K562 (cell line): ENCODE measurements around the gene NECTIN1. TPM values are rescaled to one million over a fixed set of nuclear protein-coding genes. Genes with fewer than 3 reads are reported as not detected.

Experiments
- ATAC-seq: fragments of 200-7000 bp; cut with Tn5 transposase; 3 replicates; pipeline ENCODE4 v1.9.1; 2020; ENCODE audit warnings: moderate library complexity
- BruUV-seq: library from RNA; stranded (reverse); fragments of 400-500 nt; replicated peaks from 2 replicates; lab custom pipeline; 2021; lab: Mats Ljungman, UMichigan
- CTCF ChIA-PET: fragments of 300-600 bp; formaldehyde crosslinking; extraction: SDS; loops from one replicate; lab custom pipeline; 2021; ENCODE audit warnings: low intra/inter-chr PET ratio; lab: Yijun Ruan, JAX
- POLR2A ChIA-PET: fragments of 300-600, 350-650 bp; sonication (Branson Sonifier 250); formaldehyde crosslinking; extraction: SDS; loops from one replicate; lab custom pipeline; 2021; ENCODE audit warnings: antibody characterized with exemption, inconsistent platforms; lab: Yijun Ruan, JAX
- DNase-seq, 4 experiments: peaks; one replicate each; pipeline versions ENCODE4 v3.0.0 to v3.0.0-alpha.2; 2011 to 2018; ENCODE audit warnings: low spot score in 3 of 4, mixed read lengths in 3 of 4; ENCODE audit errors: extremely low read depth in 1 of 4
- FAIRE-seq: peaks from 2 replicates; lab custom pipeline; 2011; peaks lifted over from hg19 to GRCh38; lab: Jason Lieb, UNC
- H2AFZ ChIP-seq: 2 replicates; pipeline ENCODE4 v1.6.0; 2011; ENCODE audit warnings: low read depth, low read length, control low read depth, inconsistent platforms
- H3K27ac ChIP-seq: fragments of 200-600 bp; 3 replicates; pipeline ENCODE4 v1.8.0; 2011; ENCODE audit warnings: low read depth, mild to moderate bottlenecking, control low read depth, inconsistent platforms, low read length, moderate library complexity, mixed read lengths; ENCODE audit errors: extremely low read depth
- H3K27me3 ChIP-seq, 2 experiments: fragments of 300-600 bp in 1 of 2; 2 replicates in 1 of 2; 3 replicates in 1 of 2; pipeline versions ENCODE4 v1.6.0 to v1.8.0; 2011; ENCODE audit warnings: inconsistent platforms in 2 of 2, low read length in 2 of 2, mild to moderate bottlenecking in 1 of 2, mixed read lengths in 1 of 2, moderate library complexity in 1 of 2; ENCODE audit not compliant: control insufficient read depth in 2 of 2, insufficient read depth in 2 of 2
- H3K36me3 ChIP-seq: fragments of 300-600 bp; 3 replicates; pipeline ENCODE4 v1.8.0; 2011; ENCODE audit warnings: mild to moderate bottlenecking, low read length, inconsistent platforms; ENCODE audit not compliant: control insufficient read depth, insufficient read depth
- H3K4me1 ChIP-seq, 2 experiments: fragments of 200-600 bp in 1 of 2; replicated peaks in 1 of 2; 2 replicates in 1 of 2; 3 replicates in 1 of 2; pipeline versions ENCODE4 v1.5.1 to v1.8.0; 2011; ENCODE audit warnings: inconsistent platforms in 2 of 2, low read length in 2 of 2, mild to moderate bottlenecking in 1 of 2, mixed read lengths in 1 of 2, moderate library complexity in 1 of 2; ENCODE audit not compliant: control insufficient read depth in 2 of 2, insufficient read depth in 2 of 2
- H3K4me2 ChIP-seq: 2 replicates; pipeline ENCODE4 v1.6.1; 2011; ENCODE audit warnings: low read length, control low read depth, inconsistent platforms, mixed read lengths; ENCODE audit not compliant: insufficient read depth
- H3K4me3 ChIP-seq: fragments of 200-600 bp; sonication (generic), shearing (Covaris generic); 2 replicates; pipeline ENCODE4 v1.5.1; 2016; ENCODE audit warnings: control low read depth, inconsistent platforms
- H3K79me2 ChIP-seq: fragments of 200-600 bp; 3 replicates; pipeline ENCODE4 v1.8.0; 2011; ENCODE audit warnings: low read length, inconsistent platforms; ENCODE audit not compliant: control insufficient read depth, insufficient read depth
- H3K9ac ChIP-seq, 2 experiments: 2 replicates each; pipeline versions ENCODE4 v1.6.0 to v1.6.1; 2011; ENCODE audit warnings: low read depth in 2 of 2, low read length in 2 of 2, control low read depth in 1 of 2, inconsistent platforms in 1 of 2, mild to moderate bottlenecking in 1 of 2, mixed read lengths in 1 of 2; ENCODE audit not compliant: insufficient read depth in 1 of 2
- H3K9me1 ChIP-seq: one replicate; pipeline ENCODE4 v1.6.0; 2011; ENCODE audit warnings: inconsistent platforms, mild to moderate bottlenecking, low read length, moderate library complexity; ENCODE audit not compliant: control insufficient read depth, insufficient read depth
- H3K9me3 ChIP-seq: replicated peaks from 2 replicates; pipeline ENCODE4 v1.5.1; 2011; ENCODE audit warnings: low read depth, low read length, inconsistent platforms; ENCODE audit not compliant: control insufficient read depth, insufficient read depth
- H4K20me1 ChIP-seq: replicated peaks from 2 replicates; pipeline ENCODE4 v1.6.1; 2011; ENCODE audit warnings: low read length, inconsistent platforms, mixed read lengths; ENCODE audit not compliant: control insufficient read depth, insufficient read depth
- ATF4 ChIP-seq: fragments of 450-650 bp; formaldehyde crosslinking; IDR thresholded peaks from 2 replicates; pipeline ENCODE4 v1.4.0; 2022; ENCODE audit warnings: mild to moderate bottlenecking, moderate library complexity
- BMI1 ChIP-seq: fragments of 150-350 bp; IDR thresholded peaks from 2 replicates; pipeline ENCODE4 v1.6.1; 2014; ENCODE audit warnings: low read length
- DNMT1 ChIP-seq: fragments of 450-650 bp; IDR thresholded peaks from 2 replicates; pipeline ENCODE4 v1.6.1; 2016; ENCODE audit warnings: antibody characterized with exemption, mild to moderate bottlenecking
- E4F1 ChIP-seq: fragments of 250-450 bp; sonication (Bioruptor Pico); IDR thresholded peaks from 2 replicates; pipeline ENCODE4 v1.5.0; 2021; ENCODE audit warnings: mild to moderate bottlenecking, borderline replicate concordance
- MAFG ChIP-seq: fragments of 450-650 bp; conservative IDR thresholded peaks from 2 replicates; pipeline ENCODE4 v1.6.1; 2016; ENCODE audit warnings: missing genetic modification characterization, missing compliant biosample characterization
- NCOA1 ChIP-seq: fragments of 450-650 bp; IDR thresholded peaks from 2 replicates; pipeline ENCODE4 v1.6.1; 2016; ENCODE audit warnings: low read depth
- NFRKB ChIP-seq: fragments of 450-650 bp; IDR thresholded peaks from 2 replicates; pipeline ENCODE4 v1.6.1; 2016; ENCODE audit warnings: low read depth
- PHB ChIP-seq: fragments of 250-450 bp; sonication (Bioruptor Pico); IDR thresholded peaks from 2 replicates; pipeline ENCODE4 v1.5.0; 2021
- PRMT5 ChIP-seq: sonication (generic); formaldehyde crosslinking; IDR thresholded peaks from 2 replicates; pipeline ENCODE4 v1.5.0; 2020; ENCODE audit warnings: missing genetic modification reagents
- RBM14 ChIP-seq: fragments of 200-400 bp; formaldehyde crosslinking; IDR thresholded peaks from 2 replicates; pipeline ENCODE4 v1.6.1; 2018; ENCODE audit warnings: low read depth, mild to moderate bottlenecking, low read length, moderate library complexity, borderline replicate concordance; ENCODE audit not compliant: insufficient read depth
- USF1 ChIP-seq: sonication (generic); formaldehyde crosslinking; IDR thresholded peaks from 2 replicates; pipeline ENCODE4 v1.9.0; 2022; ENCODE audit warnings: mild to moderate bottlenecking, missing genetic modification reagents
- YBX1 ChIP-seq: fragments of 450-650 bp; IDR thresholded peaks from 2 replicates; pipeline ENCODE4 v1.7.1; 2016; ENCODE audit warnings: mild to moderate bottlenecking
- WGBS: fragments of 100-300 bp; shearing (Covaris generic); methylation state at CpG from one replicate; pipeline ENCODE4 v1.1.6; 2016; ENCODE audit warnings: low coverage, mixed read lengths; ENCODE audit not compliant: insufficient coverage; ENCODE audit errors: missing lambda C conversion rate; 5-methylcytosine and 5-hydroxymethylcytosine counted together
- in situ Hi-C: fragments of 300-500 bp; cut with MboI; formaldehyde crosslinking; loops from 4 replicates; pipeline ENCODE4 v1.15.0; 2018; ENCODE audit warnings: inconsistent platforms, mixed read lengths
- intact Hi-C: fragments of 100-400 bp; cut with micrococcal nuclease; formaldehyde crosslinking; loops from 2 replicates; pipeline ENCODE4 v1.14.2; 2022
- polyA plus RNA-seq, 8 experiments: library from polyadenylated mRNA; depleted of rRNA in 4 of 8; stranded (reverse) in 5 of 8; unstranded in 3 of 8; fragments of >200 nt; fragmentation: Nextera tagmentation in 2 of 8; fragmentation: Illumina TruSeq in 1 of 8; extraction: Ambion mirVana in 2 of 8; extraction: Trizol in 1 of 8; gene quantifications; 2 replicates each; pipeline versions ENCODE4 v1.2.1 to v1.2.3, GENCODE V29; 2011 to 2014; ENCODE audit warnings: inconsistent platforms in 1 of 8, missing spikeins in 1 of 8
- total RNA-seq, 7 experiments: library from RNA; depleted of rRNA in 6 of 7; stranded (reverse); fragments of >200 nt in 6 of 7; fragmentation: Illumina TruSeq in 2 of 7; extraction: Trizol in 2 of 7; gene quantifications; 2 replicates each; pipeline versions ENCODE4 v1.2.1 to v1.2.3, GENCODE V29; 2011 to 2021; ENCODE audit warnings: low replicate concordance in 1 of 7

Gene NECTIN1
- total and polyA plus RNA-seq, 9 of the 15 experiments (the other 6 are each of a cell fraction or from before 2014, with no cell fraction given), result 0.09 to 0.53 (median 0.23) TPM; not detected in 2

- ATAC-seq (no peak), FAIRE-seq (no peak), DNase-seq (no peak)
- ChIA-PET POLR2A (interaction anchor here (0.6 to 1.1 kb wide), 4 partner anchors 41 to 364 kb away, joined by 3 to 6 read pairs (median 3); no protein-coding TSS in a partner anchor), CTCF (no interaction called here)
- H2AFZ ChIP-seq, result no peak overlapping the region
- H4K20me1 ChIP-seq, result no peaks in the 10 kb centered on the region
- peaks cover 0 to 43% of the 10 kb centered on the region in 2 experiments; a peak in 3 of 5 replicates for H3K27me3 ChIP-seq
- H3K4me3 ChIP-seq, result no peak overlapping the region
- intact Hi-C loops (no loop called here), in situ Hi-C loops (no loop called here)
- H3K36me3 ChIP-seq, result no peaks in the 10 kb centered on the region
- no peak overlapping the region for H3K9ac ChIP-seq
- no peaks in the 10 kb centered on the region for H3K79me2 ChIP-seq
- no peak overlapping the region for H3K4me2 ChIP-seq
- 0% methylated on average over 2 of the region's 2 CpGs for WGBS
- no TSS peak for BruUV-seq
- no peaks in the 10 kb centered on the region for H3K9me1 ChIP-seq
- H3K4me1 ChIP-seq, result peaks cover 0 to 11% of the 10 kb centered on the region in 2 experiments; a peak in 2 of 5 replicates
- H3K27ac ChIP-seq, result no peak overlapping the region
- no peaks in the 10 kb centered on the region for H3K9me3 ChIP-seq
- TF ChIP-seq NFRKB (no peak), DNMT1 (no peak), NCOA1 (no peak)
Measured at GRCh38 chr11:119758291-119758690, 29.3 kb upstream of the NECTIN1 start.

- 0% methylated on average over 5 of the region's 5 CpGs for WGBS
- Histone ChIP-seq H2AFZ (no peak overlapping the region), H3K9ac (no peak overlapping the region; a peak in 1 of 4 replicates), H3K9me1 (no peaks in the 10 kb centered on the region)
- no peak for TF ChIP-seq BMI1
- TF ChIP-seq MAFG (tag), result no peak
- no peak for TF ChIP-seq RBM14
- no peak for TF ChIP-seq PHB (CRISPR knock-in tag)
- no peak for TF ChIP-seq E4F1 (CRISPR knock-in tag)
- no peak for TF ChIP-seq ATF4
- no peak for TF ChIP-seq PRMT5 (CRISPR knock-in tag)
- TF ChIP-seq USF1 (CRISPR knock-in tag), result no peak
- no peak for TF ChIP-seq YBX1
- TF ChIP-seq, all 486 proteins: peak for 0
- in situ Hi-C loops, result no loop called here
- no peaks in the 10 kb centered on the region for H3K36me3 ChIP-seq
- no peak overlapping the region for H3K4me3 ChIP-seq
- no peaks in the 10 kb centered on the region for H3K9me3 ChIP-seq
- DNase-seq (no peak), ATAC-seq (no peak), FAIRE-seq (no peak)
- H3K27ac ChIP-seq, result no peak overlapping the region
- CTCF ChIA-PET, result no interaction called here
- no TSS peak for BruUV-seq
- no peak overlapping the region for H3K4me2 ChIP-seq
- intact Hi-C loops, result no loop called here
- 0 out of 2 replicates have a peak, but pooled peaks cover 7% of the 10 kb centered on the region for H4K20me1 ChIP-seq
- no peaks in the 10 kb centered on the region for H3K79me2 ChIP-seq
- POLR2A ChIA-PET, result interaction anchor here (0.6 to 1.1 kb wide), 2 partner anchors 55 to 119 kb away, joined by 3 read pairs; no protein-coding TSS in a partner anchor
- peaks cover 0 to 11% of the 10 kb centered on the region in 2 experiments; a peak in 2 of 5 replicates for H3K4me1 ChIP-seq
- H3K27me3 ChIP-seq, result peaks cover 0 to 46% of the 10 kb centered on the region in 2 experiments; a peak in 3 of 5 replicates
Measured at GRCh38 chr11:119757378-119757777, 28.4 kb upstream of the NECTIN1 start.
